ENCODE data around the gene LUZP2. TPM values are rescaled to one million over a fixed set of nuclear protein-coding genes. Genes with fewer than 3 reads are reported as not detected.

Gene LUZP2
- total RNA-seq, 1 donor from 2014 or later, result not detected

DNA sequence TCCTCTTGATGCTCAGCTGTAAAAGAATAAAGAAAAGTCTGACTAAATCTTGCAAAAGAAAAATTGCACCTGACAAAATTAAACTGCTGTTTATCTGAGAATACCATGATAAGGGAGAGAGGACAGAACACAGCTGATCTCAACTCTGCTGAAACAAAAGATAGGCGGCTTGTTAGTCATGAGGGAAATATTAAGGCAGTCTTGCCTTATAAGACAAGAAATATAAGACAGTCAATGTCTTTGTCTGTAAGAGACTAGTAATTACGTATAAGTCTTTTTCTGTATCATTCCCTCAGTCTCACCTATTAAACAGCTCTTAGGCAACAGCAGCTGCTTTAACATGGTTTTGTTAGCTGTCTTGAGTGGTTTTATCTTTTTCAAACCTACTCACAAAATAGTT is 296.6 kb downstream of the LUZP2 start:
- ATAC-seq, result no peak
- DNase-seq (ENCODE audit: low spot score), result no peak

DNA sequence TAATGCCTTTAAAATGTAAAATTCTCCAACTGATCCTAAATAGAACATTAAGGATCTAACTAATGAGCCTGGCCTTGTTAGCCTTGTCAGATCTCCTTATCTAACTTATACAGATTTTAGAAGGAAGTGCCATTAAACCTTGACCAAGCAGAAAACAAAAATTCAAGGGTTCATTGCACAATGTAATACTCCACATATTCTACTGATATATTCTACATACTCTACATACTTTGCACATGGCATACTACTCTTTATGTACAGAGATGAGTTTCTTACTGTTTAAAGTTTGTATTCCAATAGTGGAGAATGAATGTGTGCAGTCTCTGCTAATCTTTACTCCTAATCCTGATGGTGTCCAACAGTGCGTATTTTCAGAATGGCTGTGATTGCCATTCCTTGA is 297.2 kb downstream of the LUZP2 start:
- DNase-seq (ENCODE audit: low spot score) (no peak), ATAC-seq (no peak)

DNA sequence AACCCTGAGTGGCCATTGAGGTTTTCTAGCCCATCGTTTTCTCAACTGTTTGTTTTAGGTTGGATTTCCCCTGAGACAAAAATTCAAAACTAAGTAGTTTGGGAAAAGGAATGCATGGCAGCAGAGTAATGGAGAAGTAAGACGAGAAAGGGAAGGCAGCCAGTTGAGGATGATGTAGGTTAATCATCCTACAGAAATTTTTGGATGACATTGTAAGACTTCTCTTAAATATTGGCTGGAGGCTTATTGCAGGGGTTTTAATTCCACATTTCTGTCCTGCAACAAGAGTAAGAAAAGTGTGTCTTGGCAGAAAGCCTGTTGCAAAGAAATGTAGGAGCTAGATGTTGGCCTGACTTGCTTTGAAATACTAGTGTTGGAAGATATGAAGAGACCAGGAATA is 308.8 kb downstream of the LUZP2 start:
- no peak for ATAC-seq
- DNase-seq (ENCODE audit: low spot score), result no peak

DNA sequence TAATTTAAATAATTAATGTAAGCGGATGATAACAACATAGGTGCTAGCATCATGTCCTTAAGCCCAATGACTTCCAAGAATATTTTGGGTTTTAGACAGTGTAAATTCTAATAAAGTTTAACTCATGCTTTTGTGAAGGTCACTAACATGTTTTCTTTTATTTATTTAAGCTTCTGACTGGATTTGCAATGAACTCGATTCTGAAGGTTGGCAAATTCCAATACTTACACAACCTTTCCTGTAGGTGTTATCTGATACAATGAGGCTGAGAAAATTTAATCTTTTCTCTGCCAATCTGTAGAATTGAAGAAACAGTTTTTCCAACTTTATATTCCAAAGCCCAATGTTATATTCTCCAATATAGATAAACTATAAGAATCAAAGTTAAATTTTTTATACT is 311.3 kb downstream of the LUZP2 start:
- ATAC-seq (peak; percentile 35), DNase-seq (ENCODE audit: low spot score) (no peak)

DNA sequence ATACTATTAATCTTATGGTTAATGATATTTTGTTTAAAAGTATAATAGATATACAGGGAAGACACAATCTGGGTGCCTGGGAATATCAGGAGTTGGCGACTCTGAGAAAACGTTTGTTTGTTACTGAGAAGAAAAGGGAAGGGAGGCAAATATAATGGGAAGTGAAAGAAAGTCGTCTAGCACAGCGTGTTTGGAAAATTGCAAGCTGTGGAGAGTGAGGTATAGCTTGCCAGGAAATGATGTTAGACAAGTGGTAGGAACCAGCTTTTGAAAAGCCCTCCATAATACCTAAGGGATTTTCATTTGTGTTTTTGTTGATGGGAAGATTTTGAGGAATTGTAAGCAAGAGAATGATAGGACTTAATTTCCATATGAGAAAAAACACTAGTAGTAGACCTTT is 322.2 kb downstream of the LUZP2 start:
- DNase-seq (ENCODE audit: low spot score), result no peak
- ATAC-seq, result no peak

DNA sequence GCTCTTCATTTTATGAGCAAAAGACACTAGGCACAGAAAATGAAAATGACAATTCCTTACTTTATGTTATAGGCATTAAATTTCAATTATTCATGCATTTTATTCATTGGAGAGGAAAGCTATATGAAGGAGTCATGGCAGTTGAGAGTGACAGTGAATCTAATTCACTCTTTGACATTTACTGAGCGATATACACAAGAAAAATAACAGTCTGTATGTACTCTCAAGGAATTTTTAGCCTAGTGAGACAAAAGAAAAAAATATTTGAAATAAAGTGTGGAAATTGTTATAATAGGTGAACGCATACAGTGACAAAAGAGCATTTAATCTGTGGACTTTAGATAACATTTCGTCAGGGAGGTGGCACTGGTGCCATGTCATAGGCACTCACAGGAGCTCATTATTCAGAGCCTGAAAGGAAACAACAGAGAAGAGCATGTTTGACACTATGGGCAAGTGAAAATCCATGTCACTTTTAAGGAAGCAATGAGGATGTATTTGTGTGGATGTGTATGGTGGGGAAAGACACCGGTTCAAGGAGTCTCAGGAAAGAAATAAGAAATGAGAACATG is 323.1 kb downstream of the LUZP2 start:
- peak; percentile 82 for ATAC-seq

DNA sequence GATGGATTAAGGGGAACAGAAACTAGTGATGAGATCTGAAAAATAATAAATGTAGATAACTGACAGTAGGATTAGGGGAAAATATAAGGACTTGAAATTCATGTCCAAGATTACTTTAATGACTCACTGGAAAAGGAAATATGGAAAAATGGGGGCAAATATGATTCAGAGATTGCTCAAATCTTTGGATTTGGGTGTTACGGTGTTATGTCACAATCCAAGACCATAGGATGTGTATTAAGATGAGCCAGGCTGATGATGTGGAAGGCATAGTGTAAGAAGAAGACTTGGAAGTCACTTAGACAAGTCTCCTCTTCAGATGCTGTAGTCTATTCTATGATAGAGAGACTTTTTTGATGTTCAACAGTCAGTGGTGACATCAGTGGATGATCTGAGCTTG is 323.7 kb downstream of the LUZP2 start:
- DNase-seq (ENCODE audit: low spot score) (no peak), ATAC-seq (no peak)

More for the DNA sequence above, 323.1 kb downstream of the LUZP2 start:
- no peak for DNase-seq (ENCODE audit: low spot score)

DNA sequence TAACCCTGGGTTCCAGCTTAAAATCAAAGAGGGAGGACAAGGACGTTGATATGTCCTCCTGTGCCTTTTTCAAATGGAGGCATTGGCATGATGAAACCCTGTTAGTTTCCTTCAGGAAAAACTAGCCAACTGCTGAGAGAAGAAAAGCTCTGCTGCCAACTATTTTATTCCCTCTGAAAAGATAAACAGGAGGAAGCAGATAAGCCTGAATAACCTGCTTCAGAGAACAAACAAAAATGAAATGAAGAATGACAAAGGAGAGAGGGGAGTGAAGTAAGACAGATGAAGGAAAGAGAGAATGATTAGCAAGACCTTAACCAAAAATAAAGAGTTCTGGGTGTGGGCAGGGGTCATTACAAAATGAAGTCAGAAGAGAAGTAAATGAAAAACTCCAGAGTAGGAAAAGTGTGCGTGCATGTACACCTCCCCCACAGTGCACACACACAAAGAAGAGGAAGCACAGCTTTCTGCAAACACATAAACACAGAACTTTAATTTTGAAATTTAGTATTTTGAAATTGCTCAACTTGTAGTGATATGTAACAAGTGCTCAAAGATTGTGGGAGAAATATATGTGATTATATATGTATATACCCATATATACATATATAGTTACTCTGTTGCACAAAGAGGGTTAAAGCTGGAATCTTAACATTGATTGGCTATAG is 332.2 kb downstream of the LUZP2 start:
- peak; percentile 10 for ATAC-seq
- no peak for DNase-seq (ENCODE audit: low spot score)

DNA sequence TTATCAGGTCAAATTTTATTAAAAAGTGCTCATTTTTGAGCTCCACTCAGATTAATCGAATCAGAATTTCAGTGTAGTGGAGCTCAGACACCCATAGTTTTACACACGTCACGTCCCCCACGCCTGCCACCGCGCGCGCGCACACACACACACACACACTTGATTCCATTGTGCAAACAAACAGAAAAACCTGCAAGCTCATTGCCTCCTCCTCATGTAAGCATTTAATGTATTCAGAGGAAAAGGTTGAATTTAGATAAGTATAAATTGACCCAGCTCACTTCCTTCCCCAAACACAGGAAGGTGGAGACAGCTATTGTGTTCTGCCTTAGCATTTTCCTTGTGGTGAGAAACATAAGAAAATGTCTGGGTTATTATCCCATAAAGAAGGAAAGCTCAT is 336.7 kb downstream of the LUZP2 start:
- no peak for DNase-seq (ENCODE audit: low spot score)
- ATAC-seq, result no peak

DNA sequence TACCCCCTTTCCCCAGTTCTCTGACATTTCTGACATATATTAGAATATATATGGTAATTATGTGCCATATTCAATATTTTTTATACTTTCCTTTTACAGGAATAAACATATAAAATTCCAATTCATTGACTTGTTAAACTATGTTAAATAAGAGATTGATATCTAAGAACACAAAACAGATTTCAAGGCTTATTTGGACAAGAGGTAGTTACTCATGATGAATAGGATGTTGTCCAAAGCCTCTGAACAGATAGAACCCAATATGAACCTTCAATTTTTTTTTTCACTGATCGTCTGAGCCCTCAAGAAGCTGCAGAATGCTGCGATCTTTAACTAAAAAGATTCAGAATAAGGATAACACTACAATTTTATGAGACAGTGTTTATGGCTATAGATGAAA is 340.3 kb downstream of the LUZP2 start:
- DNase-seq (ENCODE audit: low spot score) (no peak), ATAC-seq (no peak)

DNA sequence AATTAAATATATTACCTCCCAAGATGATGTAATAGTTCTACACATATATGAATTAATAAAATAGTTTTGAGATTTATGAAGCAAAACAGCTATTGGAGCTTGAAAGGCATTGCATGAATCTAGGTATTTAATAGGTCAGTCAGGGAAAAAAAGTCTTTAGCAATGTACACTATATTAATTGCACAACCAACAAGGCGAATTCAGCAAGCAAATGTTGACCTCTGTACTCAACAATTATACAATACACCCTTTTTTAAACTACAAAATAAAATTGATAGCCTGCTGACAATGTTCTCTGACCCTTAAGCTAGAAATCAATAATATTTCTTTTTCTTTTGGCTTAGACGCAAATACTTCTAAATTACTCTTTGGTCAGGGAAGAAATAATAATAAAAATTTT is 345.5 kb downstream of the LUZP2 start:
- no peak for DNase-seq (ENCODE audit: low spot score)
- peak; percentile 82 for ATAC-seq

DNA sequence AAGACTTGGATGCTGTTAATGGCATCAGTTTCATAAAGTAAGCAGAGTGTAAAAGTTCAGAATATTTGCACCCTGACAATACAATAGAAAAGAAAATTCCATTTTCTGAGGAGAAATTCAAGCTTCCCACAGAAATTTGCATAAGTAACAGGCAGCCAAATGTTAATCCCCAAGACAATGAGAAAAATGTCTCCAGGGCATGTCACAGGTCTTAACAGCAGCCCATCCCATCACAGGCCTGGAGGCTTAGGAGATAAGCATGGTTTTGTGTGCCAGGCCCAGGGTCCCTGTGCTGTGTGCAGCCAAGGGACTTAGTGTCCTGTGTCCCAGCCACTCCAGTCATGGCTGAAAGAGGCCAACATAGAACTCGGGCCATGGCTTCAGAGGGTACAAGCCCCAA is 347.6 kb downstream of the LUZP2 start:
- no peak for DNase-seq (ENCODE audit: low spot score)

DNA sequence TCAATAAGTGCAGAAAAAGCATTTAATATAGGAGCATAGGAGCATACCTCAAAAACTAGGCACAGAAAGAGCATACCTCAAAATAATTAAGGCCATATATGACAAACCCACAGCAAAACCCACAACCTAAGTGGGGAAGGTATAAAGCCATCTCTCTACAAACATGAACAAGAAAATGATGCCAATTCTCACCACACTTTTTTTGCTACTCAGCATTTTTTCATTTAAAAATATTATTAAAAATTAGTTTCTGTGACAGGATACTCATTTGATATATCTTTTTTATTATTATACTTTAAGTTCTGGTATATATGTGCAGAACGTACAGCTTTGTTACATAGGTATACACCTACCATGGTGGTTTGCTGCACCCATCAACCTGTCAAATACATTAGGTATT is 352.0 kb downstream of the LUZP2 start:
- ATAC-seq, result no peak
- DNase-seq (ENCODE audit: low spot score), result no peak

More for the DNA sequence above, 347.6 kb downstream of the LUZP2 start:
- no peak for ATAC-seq

DNA sequence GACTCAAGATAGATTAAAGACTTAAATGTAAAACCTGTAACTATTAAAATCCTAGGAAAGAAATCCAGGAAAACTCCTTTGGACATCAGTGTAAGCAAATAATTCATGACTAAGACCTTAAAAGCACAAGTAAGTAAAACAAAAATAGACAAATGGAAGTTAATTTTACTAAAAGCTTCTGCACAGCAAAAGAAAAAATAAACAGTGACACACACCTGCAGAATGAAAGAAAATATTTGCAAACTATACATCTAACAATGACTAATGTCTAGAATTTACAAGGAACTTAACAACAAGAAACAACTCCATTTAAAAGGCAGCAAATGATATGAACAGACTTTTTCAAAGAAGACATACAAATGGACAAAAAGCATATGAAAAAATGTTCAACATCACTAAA is 359.1 kb downstream of the LUZP2 start:
- DNase-seq (ENCODE audit: low spot score) (no peak), ATAC-seq (no peak)

DNA sequence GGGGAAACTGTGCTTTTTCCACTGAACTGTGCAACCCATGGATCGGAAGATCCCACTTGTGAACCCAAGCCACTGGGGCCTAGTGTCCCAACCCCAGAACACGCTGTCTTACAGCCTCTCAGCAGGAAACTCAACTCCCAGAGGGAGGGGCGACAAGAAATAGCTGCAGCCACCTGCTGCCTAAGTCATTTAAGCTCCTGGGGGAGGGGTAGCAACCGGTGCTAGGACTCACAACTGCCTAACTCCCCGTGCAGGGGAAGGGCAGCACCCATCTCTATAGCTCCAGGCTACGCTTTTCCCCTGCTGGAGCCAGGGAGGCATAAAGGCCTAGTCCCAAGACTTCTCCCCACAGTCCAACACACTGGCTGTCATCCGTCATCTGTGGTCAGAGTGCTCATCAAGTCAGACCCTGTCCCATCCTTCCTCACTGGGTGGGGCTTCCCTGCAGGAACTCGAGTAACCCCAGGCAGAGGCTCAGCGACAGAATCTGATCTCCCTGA is 363.0 kb downstream of the LUZP2 start:
- ATAC-seq (no peak), DNase-seq (ENCODE audit: low spot score) (no peak)

DNA sequence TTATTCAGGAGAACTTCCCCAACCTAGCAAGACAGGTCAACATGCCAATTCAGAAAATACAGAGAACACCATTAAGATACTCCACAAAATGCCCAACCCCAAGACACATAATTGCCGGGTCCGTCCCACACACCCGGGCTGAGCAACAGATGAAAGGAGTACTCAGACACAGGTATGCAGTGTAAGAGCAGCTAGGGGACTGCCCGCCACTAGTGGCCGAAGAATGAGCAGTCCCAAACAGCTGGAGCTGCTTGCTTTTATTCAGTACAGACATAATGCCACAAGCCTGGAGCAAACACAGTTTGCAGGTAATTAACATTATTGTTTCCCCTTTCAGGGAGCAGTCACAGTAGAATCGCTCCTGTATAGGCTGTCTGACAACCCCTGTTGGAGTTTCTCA is 364.6 kb downstream of the LUZP2 start:
- DNase-seq (ENCODE audit: low spot score), result no peak
- no peak for ATAC-seq

DNA sequence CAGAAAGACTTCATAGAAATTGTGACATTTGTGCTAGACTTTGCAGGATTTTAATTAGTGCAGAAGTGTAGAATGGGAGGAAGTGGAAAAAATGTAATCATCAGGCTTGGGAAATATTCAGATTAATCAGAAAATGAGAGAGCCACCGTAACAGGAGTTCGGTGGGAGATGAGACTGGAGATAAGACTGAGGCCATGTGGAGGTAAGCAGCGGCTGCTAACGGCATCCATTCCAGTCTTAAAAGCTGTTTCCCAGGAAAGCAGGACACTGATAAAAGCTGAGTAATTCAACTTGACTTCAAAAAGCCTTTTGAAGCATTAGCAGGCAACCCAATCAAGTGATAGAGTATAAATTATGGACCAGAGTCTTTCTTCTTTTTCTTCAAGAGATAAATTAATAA is 369.9 kb downstream of the LUZP2 start:
- ATAC-seq (no peak), DNase-seq (ENCODE audit: low spot score) (no peak)

DNA sequence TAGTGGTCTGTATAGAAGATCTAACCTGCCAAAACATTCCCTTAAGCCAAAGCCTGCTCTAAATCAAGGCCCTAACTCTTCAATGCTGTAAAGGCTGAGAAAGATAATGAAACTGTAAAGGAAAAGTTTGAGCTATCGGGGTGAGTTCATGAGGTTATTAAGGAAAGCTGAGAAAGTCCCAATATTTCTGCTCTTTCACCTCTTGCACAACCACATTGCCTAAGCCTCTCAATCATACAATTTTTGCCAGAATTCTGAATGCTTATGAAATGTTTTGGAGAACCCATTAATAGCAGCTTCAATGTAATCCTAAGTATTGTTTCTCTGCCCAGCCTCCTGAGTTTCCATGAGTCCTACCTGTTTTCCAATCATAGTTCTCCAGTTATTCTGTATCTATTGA is 373.2 kb downstream of the LUZP2 start:
- DNase-seq (ENCODE audit: low spot score), result no peak
- ATAC-seq, result peak; percentile 79

DNA sequence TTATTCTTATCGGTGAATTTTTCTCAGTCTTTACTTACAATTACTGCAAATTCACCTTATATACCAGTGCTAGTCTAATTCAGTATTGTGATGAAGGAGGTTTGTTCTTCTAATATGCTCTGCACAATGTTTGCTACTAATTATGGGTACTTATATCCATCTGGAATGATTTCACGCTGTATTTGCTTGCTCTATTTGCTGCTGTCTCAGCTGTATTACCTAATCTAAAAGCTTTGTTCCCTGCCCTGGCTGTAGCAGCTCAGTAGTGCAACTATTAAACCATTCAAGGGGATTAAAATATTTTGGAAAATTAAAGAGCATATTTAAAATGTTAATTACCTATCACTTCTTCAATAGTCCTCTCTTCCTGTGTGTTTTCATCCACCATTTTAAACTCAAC is 375.3 kb downstream of the LUZP2 start:
- ATAC-seq (no peak), DNase-seq (ENCODE audit: low spot score) (no peak)

DNA sequence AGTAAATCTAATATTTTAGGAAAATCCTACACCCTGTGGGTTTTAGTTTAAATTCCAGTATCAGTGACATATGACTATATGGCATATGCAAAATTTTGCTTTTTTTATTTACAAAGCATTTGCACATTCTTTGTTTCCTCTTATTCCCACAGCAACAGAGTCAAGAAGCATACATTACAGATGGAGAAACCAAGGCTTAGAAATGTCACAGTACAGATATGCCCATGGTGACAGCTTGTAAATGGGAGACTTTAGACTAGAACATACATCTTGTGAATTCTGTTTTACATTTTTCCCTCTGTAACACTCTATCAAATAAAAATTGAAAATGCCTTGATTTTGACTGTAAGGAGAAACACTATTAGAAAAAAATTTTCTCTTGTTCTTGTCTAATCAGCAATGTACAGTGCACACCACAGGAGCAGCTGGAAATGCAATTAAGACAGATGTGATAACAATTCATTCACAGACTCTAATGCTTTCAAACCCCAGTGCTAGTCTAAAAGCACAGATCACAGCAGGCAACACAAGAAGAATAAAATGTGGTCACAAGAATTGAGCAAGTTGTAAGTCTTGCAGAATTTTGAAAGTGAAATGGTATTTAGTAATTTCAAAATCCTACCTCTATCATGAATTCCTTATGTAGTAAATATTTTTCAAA is 375.9 kb downstream of the LUZP2 start:
- ATAC-seq, result no peak
- no peak for DNase-seq (ENCODE audit: low spot score)

DNA sequence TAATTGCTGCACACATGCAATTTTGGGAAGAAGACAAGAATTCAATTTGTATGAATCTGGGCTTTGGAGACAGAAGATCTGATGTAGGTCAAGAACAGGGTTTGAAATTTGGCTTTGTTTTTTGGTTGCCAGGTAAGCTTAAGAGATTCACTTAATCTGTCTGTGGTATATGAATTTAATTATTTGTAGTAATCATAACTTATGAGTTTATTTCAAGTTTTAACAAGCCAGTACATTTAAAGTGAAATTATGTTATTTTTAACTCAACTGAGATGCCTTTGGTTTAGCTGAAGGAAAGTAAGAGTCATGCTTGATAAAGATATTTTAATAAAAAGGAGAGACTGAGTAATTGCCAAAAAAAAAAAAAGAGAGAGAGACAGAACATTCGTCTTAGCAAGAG is 384.1 kb downstream of the LUZP2 start:
- ATAC-seq, result no peak

DNA sequence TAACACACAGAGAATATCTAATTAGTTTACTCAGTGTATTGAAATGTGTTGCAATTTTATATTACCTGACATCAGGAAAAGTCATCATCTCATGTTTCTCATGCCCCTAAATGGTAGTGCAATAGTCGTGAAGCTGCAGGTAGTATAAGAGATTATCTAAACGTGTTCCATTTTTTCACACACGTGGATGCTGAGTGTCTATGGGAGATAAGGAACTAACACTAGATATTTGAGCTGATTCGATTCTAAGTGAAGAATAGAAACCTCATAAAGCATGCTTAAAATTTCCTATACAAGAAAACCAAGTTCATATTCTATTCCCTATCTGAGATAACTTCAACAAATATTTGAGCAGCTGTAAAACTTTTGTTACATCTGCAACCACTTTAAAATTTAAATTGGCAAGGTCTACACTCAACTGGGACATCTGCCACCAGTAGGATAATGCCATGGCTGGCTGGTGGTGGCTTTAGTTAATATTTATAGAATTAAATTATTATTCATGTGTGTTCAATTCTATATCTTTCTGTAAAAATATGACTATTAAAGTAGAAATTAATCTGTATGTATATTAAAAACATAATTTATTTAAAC is 388.8 kb downstream of the LUZP2 start:
- ATAC-seq, result no peak
- DNase-seq (ENCODE audit: low spot score), result no peak

More for the DNA sequence above, 384.1 kb downstream of the LUZP2 start:
- DNase-seq (ENCODE audit: low spot score), result no peak
